Purkinje cell (primary cell): ENCODE results near the gene CHPF. TPM values are rescaled to one million over a fixed set of nuclear protein-coding genes. Genes with fewer than 3 reads are reported as not detected.

ENCODE experiments used
- polyA plus RNA-seq: library from polyadenylated mRNA; unstranded; fragments of >200 nt; fragmentation: Nextera tagmentation; gene quantifications from 2 replicates; pipeline ENCODE4 v1.2.1, GENCODE V29; 2014

The CHPF gene, protein sequence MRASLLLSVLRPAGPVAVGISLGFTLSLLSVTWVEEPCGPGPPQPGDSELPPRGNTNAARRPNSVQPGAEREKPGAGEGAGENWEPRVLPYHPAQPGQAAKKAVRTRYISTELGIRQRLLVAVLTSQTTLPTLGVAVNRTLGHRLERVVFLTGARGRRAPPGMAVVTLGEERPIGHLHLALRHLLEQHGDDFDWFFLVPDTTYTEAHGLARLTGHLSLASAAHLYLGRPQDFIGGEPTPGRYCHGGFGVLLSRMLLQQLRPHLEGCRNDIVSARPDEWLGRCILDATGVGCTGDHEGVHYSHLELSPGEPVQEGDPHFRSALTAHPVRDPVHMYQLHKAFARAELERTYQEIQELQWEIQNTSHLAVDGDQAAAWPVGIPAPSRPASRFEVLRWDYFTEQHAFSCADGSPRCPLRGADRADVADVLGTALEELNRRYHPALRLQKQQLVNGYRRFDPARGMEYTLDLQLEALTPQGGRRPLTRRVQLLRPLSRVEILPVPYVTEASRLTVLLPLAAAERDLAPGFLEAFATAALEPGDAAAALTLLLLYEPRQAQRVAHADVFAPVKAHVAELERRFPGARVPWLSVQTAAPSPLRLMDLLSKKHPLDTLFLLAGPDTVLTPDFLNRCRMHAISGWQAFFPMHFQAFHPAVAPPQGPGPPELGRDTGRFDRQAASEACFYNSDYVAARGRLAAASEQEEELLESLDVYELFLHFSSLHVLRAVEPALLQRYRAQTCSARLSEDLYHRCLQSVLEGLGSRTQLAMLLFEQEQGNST
- polyA plus RNA-seq, result 3.1 and 10.5 TPM in 2 replicates

GRCh38 chr2:219543596-219544358 lies at the start of gene CHPF, which contains the start of gene TMEM198:
Gene CHPF (minus strand): TSS chr2:219543809. CDS start chr2:219543538, 271 bp downstream.
Gene TMEM198 (plus strand): TSS chr2:219544028. CDS start chr2:219544728, 700 bp downstream.

GRCh38 chr2:219572237-219573001 lies 28.8 kb upstream of the CHPF start, which contains the start of gene INHA:
Gene INHA (plus strand): TSS chr2:219572310. CDS start chr2:219572375, 65 bp downstream.

GRCh38 chr2:219571311-219572236 lies 28.0 kb upstream of the CHPF start, which contains the start of gene OBSL1:
Gene OBSL1 (minus strand): TSS chr2:219571539. CDS start chr2:219571232, 307 bp downstream.

DNA sequence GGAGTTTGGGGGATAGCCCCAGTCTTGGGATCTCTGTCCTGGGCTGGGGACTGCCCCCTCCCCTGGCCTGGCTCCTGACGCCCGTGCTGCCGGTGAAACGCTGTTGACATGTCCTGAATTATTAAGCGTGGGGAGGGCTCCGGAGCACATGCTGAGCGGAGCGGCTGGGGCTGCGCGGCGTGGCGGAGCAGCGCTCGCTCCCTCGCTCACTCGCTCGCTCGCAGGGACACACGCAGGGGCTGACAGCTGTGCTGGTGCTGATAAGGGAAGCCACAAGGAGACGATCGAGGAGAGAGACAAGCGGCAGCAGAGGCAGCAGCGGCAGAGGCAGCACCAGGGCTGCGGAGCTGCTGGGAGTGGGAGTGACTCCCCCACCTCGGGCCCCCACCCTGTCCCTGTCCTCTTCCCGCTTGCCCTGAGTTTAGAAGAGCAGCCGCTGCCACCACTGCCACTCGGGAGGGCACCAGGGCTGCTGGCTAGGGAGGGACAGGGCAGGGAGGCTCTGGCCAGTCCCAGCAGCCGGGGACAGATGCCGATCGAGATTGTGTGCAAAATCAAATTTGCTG lies 29.3 kb downstream of the CHPF start, which contains the start of gene ASIC4:
ASIC4 (plus strand) TSS at position 287 of the 566 bp plus-strand sequence; CDS start at position 530, 243 bp downstream.

DNA sequence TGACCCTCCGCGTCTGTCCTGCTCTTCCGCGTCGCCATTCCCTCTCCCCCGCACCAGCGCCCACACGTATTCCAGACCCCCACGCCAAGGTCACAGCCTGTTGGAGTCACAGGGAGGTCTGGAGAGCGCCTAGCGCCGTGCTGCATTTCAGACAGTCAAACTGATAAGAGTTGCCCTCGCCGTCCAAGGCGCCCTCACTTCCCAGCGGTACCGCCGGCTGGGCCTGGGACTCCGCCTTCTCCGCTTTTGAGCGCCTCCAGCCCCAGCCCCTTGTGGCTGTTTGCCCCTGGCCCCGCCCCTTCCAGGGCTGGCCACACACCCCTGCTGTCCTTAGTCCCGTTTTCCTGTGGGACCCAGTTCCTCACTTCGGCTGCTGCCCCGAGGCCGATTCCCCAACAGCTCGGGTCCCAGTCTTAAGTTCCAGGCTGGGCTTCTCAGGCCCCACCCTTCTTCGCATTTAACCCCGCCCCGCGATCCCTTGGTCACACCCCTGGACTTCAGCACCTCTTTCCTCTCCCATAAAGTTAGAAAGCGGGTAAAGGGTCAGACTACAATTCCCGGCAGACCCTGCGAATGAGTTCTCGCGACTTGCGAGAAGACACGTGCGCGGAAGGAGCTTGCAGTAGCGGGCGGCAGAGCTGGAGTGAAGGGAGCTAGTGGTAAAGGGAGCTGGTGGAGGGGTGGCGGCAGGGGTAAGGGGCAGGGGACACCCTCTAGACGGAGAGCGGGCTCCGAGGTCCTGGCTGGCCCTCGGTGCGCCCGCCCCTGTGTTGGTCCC lies 45.1 kb downstream of the CHPF start, which contains the start of gene GMPPA:
GMPPA (plus strand) TSS at position 612 of the 778 bp plus-strand sequence. CDS start 1,085 bp downstream, outside the sequence.

Other genes starting within 250 kb of the CHPF start
- gene PTPRN, start 234.4 kb downstream of the CHPF start, polyA plus RNA-seq, result 89.5 and 103 TPM in 2 replicates
- 6.5 TPM in 1 of 2 replicates, not detected in the other for gene RESP18, start 211.1 kb downstream of the CHPF start, polyA plus RNA-seq
- 14.2 and 14.7 TPM in 2 replicates for gene DNPEP, start 155.9 kb downstream of the CHPF start, polyA plus RNA-seq
- gene DES, start 125.4 kb downstream of the CHPF start, polyA plus RNA-seq, result not detected in 2 replicates
- 1.5 and 3.0 TPM in 2 replicates for gene SPEG, start 109.0 kb downstream of the CHPF start, polyA plus RNA-seq
- 2.8 and 5.3 TPM in 2 replicates for gene GMPPA, start 44.9 kb downstream of the CHPF start, polyA plus RNA-seq
- gene ASIC4, start 29.3 kb downstream of the CHPF start, polyA plus RNA-seq, result not detected in 2 replicates
- 0.97 and 0.99 TPM in 2 replicates for gene TMEM198, start 219 bp upstream of the CHPF start, polyA plus RNA-seq
- 11.5 and 14.0 TPM in 2 replicates for gene OBSL1, start 27.7 kb upstream of the CHPF start, polyA plus RNA-seq
- 0.60 and 1.7 TPM in 2 replicates for gene INHA, start 28.5 kb upstream of the CHPF start, polyA plus RNA-seq
- gene STK11IP, start 54.0 kb upstream of the CHPF start, polyA plus RNA-seq, result 0.06 and 0.90 TPM in 2 replicates
- 5.3 and 7.6 TPM in 2 replicates for gene SLC4A3, start 83.8 kb upstream of the CHPF start, polyA plus RNA-seq